LNCaP clone FGC (cell line): Measurements from ENCODE around the gene ITGA1.

Source experiments
- DNase-seq: peaks from one replicate; pipeline ENCODE4 v3.0.0-alpha.2; 2011; ENCODE audit warnings: low read depth
- H3K4me3 ChIP-seq: 2 replicates; pipeline ENCODE4 v1.5.1; 2011; ENCODE audit warnings: mild to moderate bottlenecking, low read depth, low read length, control low read depth
- TF ChIP-seq, protein P1 (sequence below): IDR thresholded peaks from 2 replicates; pipeline ENCODE4 v1.5.1; 2012; ENCODE audit warnings: mild to moderate bottlenecking; ENCODE audit not compliant: control insufficient read depth, insufficient read depth; ENCODE audit errors: extremely low read depth

Gene ITGA1

DNA sequence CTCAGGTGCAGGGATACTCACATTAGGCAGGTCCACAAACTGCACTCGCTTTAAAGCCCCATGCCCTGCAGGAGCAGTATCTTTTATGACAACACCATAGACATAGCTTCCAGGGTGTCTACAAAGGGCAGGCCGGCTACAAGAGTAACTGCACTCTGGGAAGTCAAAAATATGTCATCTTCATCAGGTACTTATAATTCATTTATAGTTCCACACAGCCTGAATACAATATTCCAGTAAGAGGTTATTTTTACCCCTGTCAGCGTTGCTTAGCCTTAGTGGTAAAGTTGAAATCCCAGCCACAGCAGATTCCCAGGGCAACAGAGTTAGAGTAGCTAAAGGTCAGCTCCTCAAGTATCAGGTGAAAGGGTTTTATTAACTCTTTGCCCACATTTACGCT, 119.1 kb downstream of the ITGA1 start:
- DNase-seq, result no peak
- H3K4me3 ChIP-seq, result no peak overlapping the region
- TF ChIP-seq, protein P1, sequence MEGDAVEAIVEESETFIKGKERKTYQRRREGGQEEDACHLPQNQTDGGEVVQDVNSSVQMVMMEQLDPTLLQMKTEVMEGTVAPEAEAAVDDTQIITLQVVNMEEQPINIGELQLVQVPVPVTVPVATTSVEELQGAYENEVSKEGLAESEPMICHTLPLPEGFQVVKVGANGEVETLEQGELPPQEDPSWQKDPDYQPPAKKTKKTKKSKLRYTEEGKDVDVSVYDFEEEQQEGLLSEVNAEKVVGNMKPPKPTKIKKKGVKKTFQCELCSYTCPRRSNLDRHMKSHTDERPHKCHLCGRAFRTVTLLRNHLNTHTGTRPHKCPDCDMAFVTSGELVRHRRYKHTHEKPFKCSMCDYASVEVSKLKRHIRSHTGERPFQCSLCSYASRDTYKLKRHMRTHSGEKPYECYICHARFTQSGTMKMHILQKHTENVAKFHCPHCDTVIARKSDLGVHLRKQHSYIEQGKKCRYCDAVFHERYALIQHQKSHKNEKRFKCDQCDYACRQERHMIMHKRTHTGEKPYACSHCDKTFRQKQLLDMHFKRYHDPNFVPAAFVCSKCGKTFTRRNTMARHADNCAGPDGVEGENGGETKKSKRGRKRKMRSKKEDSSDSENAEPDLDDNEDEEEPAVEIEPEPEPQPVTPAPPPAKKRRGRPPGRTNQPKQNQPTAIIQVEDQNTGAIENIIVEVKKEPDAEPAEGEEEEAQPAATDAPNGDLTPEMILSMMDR, result no peak

DNA sequence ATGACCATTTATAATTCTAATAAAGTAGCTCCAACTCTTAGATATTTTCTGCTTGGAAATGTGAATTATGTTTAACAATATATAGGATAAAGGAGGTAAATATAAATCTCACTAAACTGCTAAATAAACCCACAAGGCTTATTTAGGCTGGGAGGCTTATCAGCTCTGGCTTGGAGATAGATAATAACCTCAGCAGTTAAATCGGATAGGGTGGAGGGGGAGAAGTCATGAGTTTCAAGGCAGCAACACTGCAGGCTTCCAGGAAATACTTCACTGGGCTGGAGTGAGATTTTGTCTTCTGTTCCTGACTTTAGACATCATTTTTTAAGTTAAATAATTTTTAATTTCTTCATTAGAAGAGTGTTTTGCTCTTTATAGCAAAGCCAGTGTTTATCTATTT, 121.5 kb downstream of the ITGA1 start:
- TF ChIP-seq, protein P1, result no peak
- DNase-seq, result no peak
- H3K4me3 ChIP-seq, result no peak overlapping the region

DNA sequence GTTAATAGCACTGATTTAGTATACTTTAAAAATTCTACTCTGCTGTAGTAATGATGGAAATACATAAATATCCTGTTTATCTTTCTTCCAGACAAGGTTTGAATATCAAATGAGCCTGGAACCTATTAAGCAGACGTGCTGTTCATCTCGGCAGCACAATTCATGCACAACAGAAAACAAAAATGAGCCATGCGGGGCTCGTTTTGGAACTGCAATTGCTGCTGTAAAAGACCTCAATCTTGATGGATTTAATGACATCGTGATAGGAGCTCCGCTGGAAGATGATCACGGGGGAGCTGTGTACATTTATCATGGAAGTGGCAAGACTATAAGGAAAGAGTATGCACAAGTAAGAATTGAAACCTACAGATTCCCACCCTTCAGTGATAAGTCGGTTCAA, 122.4 kb downstream of the ITGA1 start:
- H3K4me3 ChIP-seq, result no peak overlapping the region
- DNase-seq, result no peak
- TF ChIP-seq, protein P1, result no peak

DNA sequence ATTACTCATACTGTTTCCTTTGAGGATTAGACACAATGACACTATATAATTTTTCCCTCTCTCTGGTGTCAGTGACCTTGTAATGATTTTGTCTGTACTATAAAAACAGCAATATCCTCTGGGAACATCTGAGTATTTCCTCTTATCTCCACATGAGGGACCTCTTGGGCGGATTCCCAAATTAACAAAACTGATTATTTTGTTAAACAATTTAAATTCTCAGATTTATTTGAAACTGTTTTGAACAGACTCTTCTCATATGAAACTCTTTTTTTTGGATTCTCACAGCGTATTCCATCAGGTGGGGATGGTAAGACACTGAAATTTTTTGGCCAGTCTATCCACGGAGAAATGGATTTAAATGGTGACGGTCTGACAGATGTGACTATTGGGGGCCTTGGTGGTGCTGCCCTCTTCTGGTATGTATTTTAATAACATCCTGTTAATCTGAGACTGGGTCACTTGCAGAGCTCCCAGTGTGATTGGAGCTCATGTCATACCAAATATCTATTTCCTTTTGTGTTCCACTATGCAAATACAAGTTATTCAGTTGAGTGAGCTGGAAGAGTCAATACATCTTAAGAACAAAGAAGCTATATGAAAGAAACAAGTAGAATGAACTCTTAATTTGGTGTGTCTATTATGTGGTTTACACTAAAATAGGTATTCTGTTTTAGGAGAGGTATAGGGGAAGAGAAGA, 127.6 kb downstream of the ITGA1 start:
- peak; percentile 55 for DNase-seq
- TF ChIP-seq, protein P1, result peak; percentile 69
- no peak overlapping the region for H3K4me3 ChIP-seq

DNA sequence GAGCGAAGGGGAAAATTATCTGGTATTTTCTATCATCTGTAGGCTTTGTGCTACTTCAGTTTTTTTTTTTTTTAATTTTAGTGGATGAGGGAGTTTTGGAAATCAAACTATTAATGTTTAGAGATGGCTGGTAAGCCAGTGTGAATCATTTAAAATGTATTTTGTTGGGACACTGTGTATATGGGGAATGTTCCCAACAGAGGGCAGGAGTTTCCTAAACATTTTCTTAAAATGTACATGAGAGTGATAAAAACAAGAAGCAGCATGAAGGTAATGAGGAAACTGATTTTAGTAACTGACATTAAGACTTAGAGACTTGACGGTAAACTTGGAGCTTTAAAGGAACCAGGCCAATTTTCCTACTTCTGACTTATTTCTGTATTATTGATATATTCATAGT, 133.2 kb downstream of the ITGA1 start:
- TF ChIP-seq, protein P1, result no peak
- H3K4me3 ChIP-seq, result no peak overlapping the region
- no peak for DNase-seq

DNA sequence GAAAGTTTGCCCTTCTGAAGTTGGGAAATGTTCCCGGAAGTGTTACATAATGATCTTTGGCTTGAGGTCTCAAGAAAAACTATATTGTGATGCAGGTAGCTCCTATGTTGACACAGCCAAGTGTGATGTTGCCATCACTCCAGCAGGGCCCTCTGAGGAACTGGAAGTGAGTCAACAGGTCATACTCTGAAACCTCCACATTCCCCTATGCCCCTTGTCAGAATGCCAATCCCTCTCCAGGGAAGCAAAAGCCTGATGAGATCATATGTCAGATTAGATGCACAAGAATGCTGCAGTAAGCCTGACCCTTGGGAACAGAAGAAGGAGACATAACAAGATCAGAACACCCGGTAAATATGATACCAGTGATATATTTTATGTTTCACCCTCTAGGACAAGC, 134.7 kb downstream of the ITGA1 start:
- TF ChIP-seq, protein P1, result no peak
- no peak overlapping the region for H3K4me3 ChIP-seq
- peak; percentile 98 for DNase-seq

DNA sequence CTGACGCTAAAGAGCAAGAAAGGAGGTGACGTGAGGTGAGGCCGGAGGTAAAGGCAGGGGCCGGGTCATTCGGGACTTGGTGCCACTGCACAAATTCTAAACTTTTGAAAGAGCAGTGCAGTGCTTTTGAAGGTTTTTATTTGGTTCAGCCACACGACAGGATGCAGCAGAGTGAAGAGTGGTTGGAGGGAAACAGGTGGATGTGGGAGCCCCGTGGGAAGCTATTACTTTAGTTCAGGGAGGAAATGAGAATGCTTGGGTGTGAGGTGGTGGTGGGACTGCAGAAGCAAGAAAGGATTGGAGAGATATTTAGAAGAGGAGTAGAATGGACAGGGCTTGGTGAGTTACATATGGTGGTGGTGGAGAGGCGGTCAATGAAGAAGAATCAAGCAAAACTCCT, 136.7 kb downstream of the ITGA1 start:
- TF ChIP-seq, protein P1, result no peak
- no peak for DNase-seq
- no peak overlapping the region for H3K4me3 ChIP-seq
